Vagina (tissue), 2 donors: Measurements from ENCODE around the gene TTC38. TPM values are rescaled to one million over a fixed set of nuclear protein-coding genes. Genes with fewer than 3 reads are reported as not detected.

ENCODE experiments used
- DNase-seq, 2 donors: peaks; one replicate each; pipeline ENCODE4 v3.0.0-alpha.2; 2017; ENCODE audit errors: extremely low spot score in 2 of 2
- H3K27ac ChIP-seq: fragments of 200-600 bp; sonication (generic); one replicate; pipeline ENCODE4 v1.5.1; 2019
- H3K27me3 ChIP-seq: fragments of 200-600 bp; sonication (generic); one replicate; pipeline ENCODE4 v1.5.1; 2019
- H3K36me3 ChIP-seq, 2 donors: fragments of 200-600 bp; sonication (generic); one replicate each; pipeline ENCODE4 v1.5.1; 2017 to 2019
- H3K4me1 ChIP-seq: fragments of 200-600 bp; sonication (generic); one replicate; pipeline ENCODE4 v1.5.1; 2019
- H3K4me3 ChIP-seq, 2 donors: fragments of 200-600 bp; sonication (generic); 1 replicate in 1 of 2; 2 replicates in 1 of 2; pipeline ENCODE4 v1.5.1; 2016 to 2019
- H3K9me3 ChIP-seq: fragments of 200-600 bp; sonication (generic); one replicate; pipeline ENCODE4 v1.5.1; 2019
- CTCF ChIP-seq, 3 experiments: fragments of 450-650 bp in 2 of 3; fragments of 200-600 bp in 1 of 3; sonication (generic) in 1 of 3; IDR thresholded peaks; one replicate each; pipeline ENCODE4 v1.5.1; 2017 to 2019; ENCODE audit warnings: antibody characterized with exemption in 3 of 3, mild to moderate bottlenecking in 2 of 3, moderate library complexity in 2 of 3
- POLR2A ChIP-seq, 2 donors: fragments of 450-650 bp; IDR thresholded peaks; one replicate each; pipeline ENCODE4 v1.6.1; 2017; ENCODE audit warnings: antibody characterized with exemption in 2 of 2, mild to moderate bottlenecking in 2 of 2, moderate library complexity in 2 of 2
- POLR2AphosphoS5 ChIP-seq, 2 donors: sonication (generic); formaldehyde crosslinking; IDR thresholded peaks; one replicate each; pipeline ENCODE4 v1.9.0; 2017; ENCODE audit warnings: antibody characterized with exemption in 2 of 2, mild to moderate bottlenecking in 2 of 2, low read depth in 1 of 2; ENCODE audit not compliant: insufficient read depth in 1 of 2
- intact Hi-C: fragments of 100-400 bp; cut with DNase I; formaldehyde crosslinking; loops from one replicate; pipeline ENCODE4 v1.15.1; 2023
- total RNA-seq: library from RNA; depleted of rRNA; stranded (reverse); fragments of >200 nt; gene quantifications from one replicate; pipeline ENCODE4 v1.2.3, GENCODE V29; 2016

The TTC38 gene
- total RNA-seq, 1 donor from 2014 or later: 58.7 TPM

GRCh38 chr22:46323162-46323561 lies 55.4 kb downstream of the TTC38 start:
- H3K27ac ChIP-seq: no peak overlapping the region
- TF ChIP-seq CTCF (IDR thresholded peaks at IDR 0.05): no peak
- no peak for TF ChIP-seq POLR2A (IDR thresholded peaks at IDR 0.05)
- no peak for TF ChIP-seq POLR2AphosphoS5 (IDR thresholded peaks at IDR 0.05; ENCODE audit: insufficient read depth in 1 of 2, low read depth in 1 of 2)
- no peaks in the 10 kb centered on the region for H3K4me1 ChIP-seq
- no peak for DNase-seq
- H3K9me3 ChIP-seq: no peaks in the 10 kb centered on the region
- no peaks in the 10 kb centered on the region for H3K27me3 ChIP-seq
- no peak overlapping the region for H3K4me3 ChIP-seq
- H3K36me3 ChIP-seq: no peaks in the 10 kb centered on the region
- intact Hi-C loops: no loop called here

- Histone ChIP-seq H3K36me3 (no peaks in the 10 kb centered on the region), H3K27ac (no peak overlapping the region)
Observed at GRCh38 chr22:46326066-46326680, 58.4 kb downstream of the TTC38 start.

GRCh38 chr22:46327691-46328465 lies 60.1 kb downstream of the TTC38 start:
- no peaks in the 10 kb centered on the region for H3K36me3 ChIP-seq
- TF ChIP-seq POLR2A (IDR thresholded peaks at IDR 0.05) (no peak), CTCF (IDR thresholded peaks at IDR 0.05) (no peak), POLR2AphosphoS5 (IDR thresholded peaks at IDR 0.05; ENCODE audit: insufficient read depth in 1 of 2, low read depth in 1 of 2) (no peak)
- intact Hi-C loops: no loop called here

More at GRCh38 chr22:46326066-46326680, 58.4 kb downstream of the TTC38 start:
- Histone ChIP-seq H3K9me3 (no peaks in the 10 kb centered on the region), H3K27me3 (no peaks in the 10 kb centered on the region), H3K4me3 (no peak overlapping the region), H3K4me1 (no peaks in the 10 kb centered on the region)
- no peak for DNase-seq
- TF ChIP-seq POLR2A (IDR thresholded peaks at IDR 0.05) (no peak), POLR2AphosphoS5 (IDR thresholded peaks at IDR 0.05; ENCODE audit: insufficient read depth in 1 of 2, low read depth in 1 of 2) (no peak), CTCF (IDR thresholded peaks at IDR 0.05) (no peak)
- intact Hi-C loops: no loop called here

GRCh38 chr22:46328797-46329196 lies 61.0 kb downstream of the TTC38 start:
- Histone ChIP-seq H3K27ac (no peak overlapping the region), H3K4me3 (no peak overlapping the region), H3K9me3 (no peaks in the 10 kb centered on the region), H3K27me3 (no peaks in the 10 kb centered on the region), H3K36me3 (no peaks in the 10 kb centered on the region), H3K4me1 (no peaks in the 10 kb centered on the region)
- TF ChIP-seq POLR2AphosphoS5 (IDR thresholded peaks at IDR 0.05; ENCODE audit: insufficient read depth in 1 of 2, low read depth in 1 of 2): no peak
- TF ChIP-seq POLR2A (IDR thresholded peaks at IDR 0.05): no peak
- TF ChIP-seq CTCF (IDR thresholded peaks at IDR 0.05): no peak
- DNase-seq: no peak
- intact Hi-C loops: no loop called here

More at GRCh38 chr22:46327691-46328465, 60.1 kb downstream of the TTC38 start:
- Histone ChIP-seq H3K9me3 (no peaks in the 10 kb centered on the region), H3K4me3 (no peak overlapping the region), H3K4me1 (no peaks in the 10 kb centered on the region), H3K27me3 (no peaks in the 10 kb centered on the region), H3K27ac (no peak overlapping the region)
- DNase-seq: no peak

GRCh38 chr22:46329616-46330015 lies 61.8 kb downstream of the TTC38 start:
- no peak overlapping the region for H3K27ac ChIP-seq
- H3K4me3 ChIP-seq: no peak overlapping the region
- no peak for DNase-seq
- H3K9me3 ChIP-seq: no peaks in the 10 kb centered on the region
- no peaks in the 10 kb centered on the region for H3K36me3 ChIP-seq
- peaks cover 4% of the 10 kb centered on the region for H3K4me1 ChIP-seq
- no peaks in the 10 kb centered on the region for H3K27me3 ChIP-seq
- intact Hi-C loops: no loop called here
- no peak for TF ChIP-seq POLR2AphosphoS5 (IDR thresholded peaks at IDR 0.05; ENCODE audit: insufficient read depth in 1 of 2, low read depth in 1 of 2)
- no peak for TF ChIP-seq CTCF (IDR thresholded peaks at IDR 0.05)
- TF ChIP-seq POLR2A (IDR thresholded peaks at IDR 0.05): no peak
